ENCODE results near the gene PUM1.
"Not testable (repeated sequence)": the region's sequence is repeated elsewhere in the genome, so short reads cannot be mapped to it uniquely, and the experiment has no call there.

The PUM1 gene

GRCh38 chr1:31065310-31066217 is at the start of gene PUM1:
Gene PUM1, minus strand, starts transcription at chr1:31065717. Its CDS starts 6,151 bp downstream, at chr1:31059566.
- peak; percentile 98 for DNase-seq (ENCODE audit: low read depth in 2 of 2)

GRCh38 chr1:31112266-31112935 is 46.9 kb upstream of the PUM1 start:
- no peak for DNase-seq (ENCODE audit: low read depth in 2 of 2)

GRCh38 chr1:31111290-31111951 is 45.9 kb upstream of the PUM1 start:
- no peak for DNase-seq (ENCODE audit: low read depth in 2 of 2)

- no peak for DNase-seq (ENCODE audit: low read depth in 2 of 2)
Measured at GRCh38 chr1:31110846-31111245, 45.3 kb upstream of the PUM1 start.

GRCh38 chr1:31108861-31109260 is 43.3 kb upstream of the PUM1 start:
- DNase-seq (ENCODE audit: low read depth in 2 of 2): no peak

- no peak for DNase-seq (ENCODE audit: low read depth in 2 of 2)
Measured at GRCh38 chr1:31105646-31106045, 40.1 kb upstream of the PUM1 start.

- no peak for DNase-seq (ENCODE audit: low read depth in 2 of 2)
Measured at GRCh38 chr1:31102501-31102950, 37.0 kb upstream of the PUM1 start.

GRCh38 chr1:31101147-31101502 is 35.6 kb upstream of the PUM1 start:
- no peak for DNase-seq (ENCODE audit: low read depth in 2 of 2)

GRCh38 chr1:31099293-31100032 is 33.9 kb upstream of the PUM1 start:
- no peak for DNase-seq (ENCODE audit: low read depth in 2 of 2)

- DNase-seq (ENCODE audit: low read depth in 2 of 2): no peak
Measured at GRCh38 chr1:31095985-31096384, 30.5 kb upstream of the PUM1 start.

GRCh38 chr1:31095298-31095981 is 29.9 kb upstream of the PUM1 start:
- no peak for DNase-seq (ENCODE audit: low read depth in 2 of 2)

- DNase-seq (ENCODE audit: low read depth in 2 of 2): not testable (repeated sequence)
Measured at GRCh38 chr1:31088081-31088480, 22.6 kb upstream of the PUM1 start.

GRCh38 chr1:31084782-31085569 is 19.5 kb upstream of the PUM1 start:
- DNase-seq (ENCODE audit: low read depth in 2 of 2): no peak

GRCh38 chr1:31082385-31082784 is 16.9 kb upstream of the PUM1 start:
- DNase-seq (ENCODE audit: low read depth in 2 of 2): no peak

GRCh38 chr1:31073044-31073443 is 7.5 kb upstream of the PUM1 start:
- no peak for DNase-seq (ENCODE audit: low read depth in 2 of 2)

GRCh38 chr1:31072304-31072746 is 6.8 kb upstream of the PUM1 start:
- no peak for DNase-seq (ENCODE audit: low read depth in 2 of 2)

- no peak for DNase-seq (ENCODE audit: low read depth in 2 of 2)
Measured at GRCh38 chr1:31069392-31069791, 3.9 kb upstream of the PUM1 start.

- DNase-seq (ENCODE audit: low read depth in 2 of 2): no peak
Measured at GRCh38 chr1:31064718-31065309, 703 bp downstream of the PUM1 start.

- DNase-seq (ENCODE audit: low read depth in 2 of 2): no peak
Measured at GRCh38 chr1:31064111-31064717, 1.3 kb downstream of the PUM1 start.
